ENCODE data around the gene PTPN21.
"Not testable (repeated sequence)": the region's sequence is repeated elsewhere in the genome, so short reads cannot be mapped to it uniquely, and the experiment has no call there.

The PTPN21 gene

GRCh38 chr14:88551980-88552431 is 2.8 kb downstream of the PTPN21 start:
- DNase-seq (ENCODE audit: low spot score): no peak

- peak; percentile 87 for DNase-seq (ENCODE audit: low spot score)
Measured at GRCh38 chr14:88551094-88551870, 3.5 kb downstream of the PTPN21 start.

GRCh38 chr14:88550078-88550477 is 4.7 kb downstream of the PTPN21 start:
- no peak for DNase-seq (ENCODE audit: low spot score)

- DNase-seq (ENCODE audit: low spot score): no peak
Measured at GRCh38 chr14:88547386-88547780, 7.4 kb downstream of the PTPN21 start.

- DNase-seq (ENCODE audit: low spot score): peak; percentile 52
Measured at GRCh38 chr14:88546621-88547385, 8.0 kb downstream of the PTPN21 start.

GRCh38 chr14:88545256-88545655 is 9.6 kb downstream of the PTPN21 start:
- DNase-seq (ENCODE audit: low spot score): no peak

- DNase-seq (ENCODE audit: low spot score): no peak
Measured at GRCh38 chr14:88542857-88543795, 11.7 kb downstream of the PTPN21 start.

GRCh38 chr14:88541324-88541723 is 13.5 kb downstream of the PTPN21 start:
- peak; percentile 75 for DNase-seq (ENCODE audit: low spot score)

GRCh38 chr14:88535813-88536212 is 19.0 kb downstream of the PTPN21 start:
- DNase-seq (ENCODE audit: low spot score): no peak

GRCh38 chr14:88535149-88535548 is 19.7 kb downstream of the PTPN21 start:
- peak; percentile 85 for DNase-seq (ENCODE audit: low spot score)

- DNase-seq (ENCODE audit: low spot score): no peak
Measured at GRCh38 chr14:88533064-88533602, 21.7 kb downstream of the PTPN21 start.

GRCh38 chr14:88529889-88530288 is 24.9 kb downstream of the PTPN21 start:
- DNase-seq (ENCODE audit: low spot score): not testable (repeated sequence)

- no peak for DNase-seq (ENCODE audit: low spot score)
Measured at GRCh38 chr14:88522393-88522792, 32.4 kb downstream of the PTPN21 start.

- no peak for DNase-seq (ENCODE audit: low spot score)
Measured at GRCh38 chr14:88521818-88522217, 33.0 kb downstream of the PTPN21 start.

GRCh38 chr14:88519907-88520306 is 34.9 kb downstream of the PTPN21 start:
- DNase-seq (ENCODE audit: low spot score): no peak

GRCh38 chr14:88518592-88519512 is 36.0 kb downstream of the PTPN21 start:
- peak; percentile 65 for DNase-seq (ENCODE audit: low spot score)

- peak; percentile 20 for DNase-seq (ENCODE audit: low spot score)
Measured at GRCh38 chr14:88516861-88517357, 37.9 kb downstream of the PTPN21 start.

GRCh38 chr14:88515499-88516221 is 39.1 kb downstream of the PTPN21 start:
- no peak for DNase-seq (ENCODE audit: low spot score)

GRCh38 chr14:88507208-88507607 is 47.6 kb downstream of the PTPN21 start:
- DNase-seq (ENCODE audit: low spot score): no peak

GRCh38 chr14:88505621-88506020 is 49.2 kb downstream of the PTPN21 start:
- DNase-seq (ENCODE audit: low spot score): no peak
